SK-N-SH treated with all-trans-retinoic acid at 6 μM for 48 hours (cell line): ENCODE results near the gene FCER2.
A peak's percentile ranks its signal among the peaks of the same experiment; 100 is the strongest.

Source experiments
- ATAC-seq: fragments of 200-7000 bp; cut with Tn5 transposase; 3 replicates; pipeline ENCODE4 v1.9.1; 2020; ENCODE audit warnings: mild to moderate bottlenecking, moderate library complexity
- BACH2 ChIP-seq: fragments of 250-450 bp; sonication (Bioruptor Pico); IDR thresholded peaks from 2 replicates; pipeline ENCODE4 v1.9.0; 2021; ENCODE audit warnings: mild to moderate bottlenecking, borderline replicate concordance
- CSDC2 ChIP-seq: fragments of 250-450 bp; sonication (Bioruptor Pico); IDR thresholded peaks from 2 replicates; pipeline ENCODE4 v1.5.0; 2020; ENCODE audit warnings: mild to moderate bottlenecking, moderate library complexity
- GLIS3 ChIP-seq: fragments of 250-450 bp; sonication (Bioruptor Pico); IDR thresholded peaks from 2 replicates; pipeline ENCODE4 v1.5.0; 2020; ENCODE audit warnings: mild to moderate bottlenecking, moderate library complexity
- ISL1 ChIP-seq: fragments of 250-450 bp; sonication (Bioruptor Pico); IDR thresholded peaks from 2 replicates; pipeline ENCODE4 v2.1.2; 2022; ENCODE audit warnings: mild to moderate bottlenecking, moderate library complexity
- PPARA ChIP-seq: fragments of 250-450 bp; sonication (Bioruptor Pico); IDR thresholded peaks from 2 replicates; pipeline ENCODE4 v1.5.0; 2020; ENCODE audit warnings: mild to moderate bottlenecking, borderline replicate concordance
- RARB ChIP-seq: fragments of 250-450 bp; sonication (Bioruptor Pico); IDR thresholded peaks from 2 replicates; pipeline ENCODE4 v1.8.0; 2021; ENCODE audit warnings: mild to moderate bottlenecking, moderate library complexity
- TCF4 ChIP-seq: fragments of 250-450 bp; sonication (Bioruptor Pico); IDR thresholded peaks from 2 replicates; pipeline ENCODE4 v1.8.0; 2021; ENCODE audit warnings: mild to moderate bottlenecking, moderate library complexity, borderline replicate concordance
- TOX ChIP-seq: fragments of 250-450 bp; sonication (Bioruptor Pico); IDR thresholded peaks from 2 replicates; pipeline ENCODE4 v1.8.0; 2021; ENCODE audit warnings: mild to moderate bottlenecking, moderate library complexity, borderline replicate concordance
- ZFP3 ChIP-seq: fragments of 250-450 bp; sonication (Bioruptor Pico); IDR thresholded peaks from 2 replicates; pipeline ENCODE4 v1.5.0; 2020; ENCODE audit warnings: mild to moderate bottlenecking, moderate library complexity
- ZFP30 ChIP-seq: fragments of 450-650 bp; formaldehyde crosslinking; IDR thresholded peaks from 2 replicates; pipeline ENCODE4 v1.5.0; 2022; ENCODE audit warnings: mild to moderate bottlenecking, moderate library complexity
- ZNF565 ChIP-seq: fragments of 450-650 bp; formaldehyde crosslinking; conservative IDR thresholded peaks from 2 replicates; pipeline ENCODE4 v1.5.0; 2020; ENCODE audit warnings: low read depth, mild to moderate bottlenecking, moderate library complexity
- ZNF70 ChIP-seq: fragments of 450-650 bp; formaldehyde crosslinking; IDR thresholded peaks from 2 replicates; pipeline ENCODE4 v1.5.0; 2020; ENCODE audit warnings: mild to moderate bottlenecking, moderate library complexity
- TF ChIP-seq, protein P1 (sequence below): fragments of 250-450 bp; sonication (Bioruptor Pico); IDR thresholded peaks from 2 replicates; pipeline ENCODE4 v1.5.0; 2020; ENCODE audit warnings: mild to moderate bottlenecking, moderate library complexity
- TF ChIP-seq, protein P2 (sequence below): fragments of 250-450 bp; sonication (Bioruptor Pico); IDR thresholded peaks from 2 replicates; pipeline ENCODE4 v1.8.0; 2020; ENCODE audit warnings: mild to moderate bottlenecking, moderate library complexity, borderline replicate concordance
- TF ChIP-seq, protein P3 (sequence below): fragments of 250-450 bp; sonication (Bioruptor Pico); IDR thresholded peaks from 2 replicates; pipeline ENCODE4 v1.5.1; 2021; ENCODE audit warnings: mild to moderate bottlenecking, moderate library complexity
- TF ChIP-seq, protein P4 (sequence below): fragments of 250-450 bp; sonication (Bioruptor Pico); IDR thresholded peaks from 2 replicates; pipeline ENCODE4 v1.5.1; 2020; ENCODE audit warnings: low read depth, mild to moderate bottlenecking, moderate library complexity
- TF ChIP-seq, protein P5 (sequence below): fragments of 250-450 bp; sonication (Bioruptor Pico); IDR thresholded peaks from 2 replicates; pipeline ENCODE4 v1.8.0; 2021; ENCODE audit warnings: low read depth, mild to moderate bottlenecking, moderate library complexity, borderline replicate concordance

FCER2 gene

DNA sequence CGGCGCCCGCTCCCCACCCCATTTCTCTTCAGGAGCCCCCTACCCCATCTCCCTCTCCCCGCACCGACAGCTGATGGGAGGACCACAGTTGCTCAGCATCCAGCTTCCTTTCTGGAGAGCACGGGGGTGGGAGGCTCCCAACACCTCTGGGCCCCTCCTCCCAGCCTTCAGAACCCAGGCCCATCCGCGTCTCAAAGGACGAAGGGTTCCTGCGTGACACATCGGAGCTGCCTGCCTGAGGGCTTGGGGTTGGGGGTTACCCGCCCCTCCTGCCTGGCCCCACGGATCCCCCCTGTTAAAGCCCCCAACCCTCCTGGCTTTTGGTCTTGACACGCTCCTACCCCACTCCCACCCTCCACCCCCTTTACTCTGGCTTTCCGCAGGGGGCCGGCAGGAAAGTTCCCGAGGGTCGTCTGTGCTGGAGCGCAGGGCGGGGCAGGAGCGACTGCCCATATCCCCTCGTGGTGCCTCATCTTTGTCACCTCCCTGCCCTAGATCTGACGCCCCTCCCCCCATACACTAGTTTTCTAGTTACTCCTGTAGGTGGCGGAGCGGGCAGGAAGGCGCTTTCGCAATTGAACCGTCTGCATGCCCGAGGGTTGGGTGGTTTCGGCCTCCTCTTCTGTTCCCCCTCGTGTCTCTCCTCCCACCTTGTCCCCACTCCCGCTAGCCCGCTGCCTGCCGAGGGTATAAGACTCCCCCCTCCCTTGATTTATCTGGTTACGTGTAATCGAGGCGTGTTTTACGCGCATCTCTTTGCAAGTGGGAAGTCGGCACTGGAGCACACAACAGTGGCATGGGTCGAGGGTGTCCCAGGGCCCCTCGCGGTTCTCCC is 20.4 kb downstream of the FCER2 start:
- ATAC-seq: peak; percentile 40

DNA sequence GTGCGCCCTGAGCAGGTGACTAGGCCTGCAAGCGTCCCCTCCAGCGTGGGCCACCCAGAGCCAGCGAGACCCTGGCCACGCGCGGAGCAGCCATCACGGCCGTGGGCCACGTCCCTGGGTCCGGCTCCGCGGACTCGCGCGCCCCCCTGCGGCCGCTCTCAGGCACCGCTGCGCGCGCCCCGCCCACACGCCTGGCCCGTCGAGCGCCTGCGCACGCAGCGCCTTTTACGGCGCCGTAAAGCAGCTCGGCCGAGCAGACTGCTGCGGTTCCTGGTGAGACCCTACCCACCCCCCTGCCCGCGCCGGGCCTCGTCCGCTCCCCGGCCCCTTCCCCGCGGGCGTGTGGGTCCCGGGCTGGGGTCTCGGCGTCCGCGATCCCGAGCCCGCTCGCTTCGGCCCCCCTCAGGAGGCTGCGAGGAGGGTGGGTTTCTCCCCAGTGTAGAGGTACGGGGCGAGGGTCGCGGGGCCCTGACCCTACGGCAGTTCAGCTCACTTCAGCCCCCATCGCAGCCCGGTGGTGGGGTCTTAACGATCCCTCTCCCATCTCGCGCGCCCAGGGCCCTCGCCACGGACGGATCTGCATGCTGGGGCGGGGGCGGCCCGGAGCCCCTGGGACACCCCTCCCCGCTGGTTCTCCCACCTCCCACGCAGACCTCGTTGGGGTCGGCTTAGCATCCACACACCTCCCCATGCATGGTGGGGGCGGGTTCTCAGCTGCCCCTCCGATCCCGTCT is 21.2 kb downstream of the FCER2 start, which contains the start of gene TRAPPC5:
Gene TRAPPC5, plus strand, starts transcription at position 228 of the 734 bp plus-strand sequence. CDS start 1,421 bp downstream, outside the sequence.
- peak; percentile 90 for ATAC-seq

More for the DNA sequence above, 20.4 kb downstream of the FCER2 start:
- no peak for TF ChIP-seq ISL1 (CRISPR knock-in tag)
- TF ChIP-seq, protein P1, sequence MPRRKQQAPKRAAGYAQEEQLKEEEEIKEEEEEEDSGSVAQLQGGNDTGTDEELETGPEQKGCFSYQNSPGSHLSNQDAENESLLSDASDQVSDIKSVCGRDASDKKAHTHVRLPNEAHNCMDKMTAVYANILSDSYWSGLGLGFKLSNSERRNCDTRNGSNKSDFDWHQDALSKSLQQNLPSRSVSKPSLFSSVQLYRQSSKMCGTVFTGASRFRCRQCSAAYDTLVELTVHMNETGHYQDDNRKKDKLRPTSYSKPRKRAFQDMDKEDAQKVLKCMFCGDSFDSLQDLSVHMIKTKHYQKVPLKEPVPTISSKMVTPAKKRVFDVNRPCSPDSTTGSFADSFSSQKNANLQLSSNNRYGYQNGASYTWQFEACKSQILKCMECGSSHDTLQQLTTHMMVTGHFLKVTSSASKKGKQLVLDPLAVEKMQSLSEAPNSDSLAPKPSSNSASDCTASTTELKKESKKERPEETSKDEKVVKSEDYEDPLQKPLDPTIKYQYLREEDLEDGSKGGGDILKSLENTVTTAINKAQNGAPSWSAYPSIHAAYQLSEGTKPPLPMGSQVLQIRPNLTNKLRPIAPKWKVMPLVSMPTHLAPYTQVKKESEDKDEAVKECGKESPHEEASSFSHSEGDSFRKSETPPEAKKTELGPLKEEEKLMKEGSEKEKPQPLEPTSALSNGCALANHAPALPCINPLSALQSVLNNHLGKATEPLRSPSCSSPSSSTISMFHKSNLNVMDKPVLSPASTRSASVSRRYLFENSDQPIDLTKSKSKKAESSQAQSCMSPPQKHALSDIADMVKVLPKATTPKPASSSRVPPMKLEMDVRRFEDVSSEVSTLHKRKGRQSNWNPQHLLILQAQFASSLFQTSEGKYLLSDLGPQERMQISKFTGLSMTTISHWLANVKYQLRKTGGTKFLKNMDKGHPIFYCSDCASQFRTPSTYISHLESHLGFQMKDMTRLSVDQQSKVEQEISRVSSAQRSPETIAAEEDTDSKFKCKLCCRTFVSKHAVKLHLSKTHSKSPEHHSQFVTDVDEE: no peak
- no peak for TF ChIP-seq ZFP30 (CRISPR knock-in tag)
- TF ChIP-seq, protein P2, sequence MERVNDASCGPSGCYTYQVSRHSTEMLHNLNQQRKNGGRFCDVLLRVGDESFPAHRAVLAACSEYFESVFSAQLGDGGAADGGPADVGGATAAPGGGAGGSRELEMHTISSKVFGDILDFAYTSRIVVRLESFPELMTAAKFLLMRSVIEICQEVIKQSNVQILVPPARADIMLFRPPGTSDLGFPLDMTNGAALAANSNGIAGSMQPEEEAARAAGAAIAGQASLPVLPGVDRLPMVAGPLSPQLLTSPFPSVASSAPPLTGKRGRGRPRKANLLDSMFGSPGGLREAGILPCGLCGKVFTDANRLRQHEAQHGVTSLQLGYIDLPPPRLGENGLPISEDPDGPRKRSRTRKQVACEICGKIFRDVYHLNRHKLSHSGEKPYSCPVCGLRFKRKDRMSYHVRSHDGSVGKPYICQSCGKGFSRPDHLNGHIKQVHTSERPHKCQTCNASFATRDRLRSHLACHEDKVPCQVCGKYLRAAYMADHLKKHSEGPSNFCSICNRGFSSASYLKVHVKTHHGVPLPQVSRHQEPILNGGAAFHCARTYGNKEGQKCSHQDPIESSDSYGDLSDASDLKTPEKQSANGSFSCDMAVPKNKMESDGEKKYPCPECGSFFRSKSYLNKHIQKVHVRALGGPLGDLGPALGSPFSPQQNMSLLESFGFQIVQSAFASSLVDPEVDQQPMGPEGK (CRISPR knock-in tag): no peak
- no peak for TF ChIP-seq GLIS3 (CRISPR knock-in tag)
- no peak for TF ChIP-seq BACH2 (CRISPR knock-in tag)
- TF ChIP-seq, protein P3, sequence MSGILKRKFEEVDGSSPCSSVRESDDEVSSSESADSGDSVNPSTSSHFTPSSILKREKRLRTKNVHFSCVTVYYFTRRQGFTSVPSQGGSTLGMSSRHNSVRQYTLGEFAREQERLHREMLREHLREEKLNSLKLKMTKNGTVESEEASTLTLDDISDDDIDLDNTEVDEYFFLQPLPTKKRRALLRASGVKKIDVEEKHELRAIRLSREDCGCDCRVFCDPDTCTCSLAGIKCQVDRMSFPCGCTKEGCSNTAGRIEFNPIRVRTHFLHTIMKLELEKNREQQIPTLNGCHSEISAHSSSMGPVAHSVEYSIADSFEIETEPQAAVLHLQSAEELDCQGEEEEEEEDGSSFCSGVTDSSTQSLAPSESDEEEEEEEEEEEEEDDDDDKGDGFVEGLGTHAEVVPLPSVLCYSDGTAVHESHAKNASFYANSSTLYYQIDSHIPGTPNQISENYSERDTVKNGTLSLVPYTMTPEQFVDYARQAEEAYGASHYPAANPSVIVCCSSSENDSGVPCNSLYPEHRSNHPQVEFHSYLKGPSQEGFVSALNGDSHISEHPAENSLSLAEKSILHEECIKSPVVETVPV: no peak
- no peak for TF ChIP-seq TOX (CRISPR knock-in tag)
- TF ChIP-seq ZNF565: no peak
- no peak for TF ChIP-seq CSDC2

DNA sequence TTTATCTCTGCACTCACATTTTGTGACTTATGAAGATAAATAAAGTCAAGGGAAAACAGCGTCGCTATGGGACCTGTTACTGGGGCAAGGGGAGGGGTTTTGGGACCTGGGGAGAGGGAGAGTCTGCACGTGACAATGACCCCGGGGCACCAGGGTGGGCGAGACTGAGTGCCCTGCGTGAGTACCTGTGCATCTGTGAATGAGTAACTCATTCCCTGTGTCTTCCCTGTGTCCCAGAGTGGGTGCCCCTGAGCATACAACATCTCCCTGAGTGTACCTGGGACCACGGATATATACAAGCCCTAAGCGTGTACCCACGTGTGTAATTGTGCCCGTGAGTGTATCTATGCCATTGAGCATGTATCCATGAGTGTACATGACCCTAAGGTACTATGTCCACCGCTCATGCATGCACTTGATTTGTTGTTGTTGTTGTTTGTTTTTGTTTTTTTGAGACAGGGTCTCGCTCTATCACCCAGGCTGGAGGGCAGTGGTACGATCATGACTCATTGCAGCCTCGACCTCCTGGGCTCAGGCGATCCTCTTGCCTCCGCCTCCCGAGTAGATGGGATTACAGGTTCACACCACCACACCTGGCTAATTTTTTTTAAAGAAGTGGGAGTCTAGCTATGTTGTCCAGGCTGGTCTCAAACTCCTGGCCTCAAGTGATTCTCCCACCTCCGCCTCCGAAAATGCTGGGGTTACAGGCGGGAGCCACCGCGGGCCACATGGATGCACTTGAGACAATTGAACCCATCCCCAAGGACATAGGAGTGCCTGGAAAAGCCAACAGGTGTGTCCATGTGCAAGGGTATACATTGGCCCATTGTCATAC is 21.9 kb downstream of the FCER2 start:
- no peak for ATAC-seq
- TF ChIP-seq TOX (CRISPR knock-in tag): no peak
- TF ChIP-seq, protein P4, sequence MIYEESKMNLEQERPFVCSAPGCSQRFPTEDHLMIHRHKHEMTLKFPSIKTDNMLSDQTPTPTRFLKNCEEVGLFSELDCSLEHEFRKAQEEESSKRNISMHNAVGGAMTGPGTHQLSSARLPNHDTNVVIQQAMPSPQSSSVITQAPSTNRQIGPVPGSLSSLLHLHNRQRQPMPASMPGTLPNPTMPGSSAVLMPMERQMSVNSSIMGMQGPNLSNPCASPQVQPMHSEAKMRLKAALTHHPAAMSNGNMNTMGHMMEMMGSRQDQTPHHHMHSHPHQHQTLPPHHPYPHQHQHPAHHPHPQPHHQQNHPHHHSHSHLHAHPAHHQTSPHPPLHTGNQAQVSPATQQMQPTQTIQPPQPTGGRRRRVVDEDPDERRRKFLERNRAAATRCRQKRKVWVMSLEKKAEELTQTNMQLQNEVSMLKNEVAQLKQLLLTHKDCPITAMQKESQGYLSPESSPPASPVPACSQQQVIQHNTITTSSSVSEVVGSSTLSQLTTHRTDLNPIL: no peak
- no peak for TF ChIP-seq GLIS3 (CRISPR knock-in tag)
- TF ChIP-seq ZNF565: no peak
- TF ChIP-seq RARB (CRISPR knock-in tag): no peak
- no peak for TF ChIP-seq BACH2 (CRISPR knock-in tag)
- no peak for TF ChIP-seq ZNF70 (CRISPR knock-in tag)
- no peak for TF ChIP-seq TCF4 (CRISPR knock-in tag)
- TF ChIP-seq, protein P1: no peak

More for the DNA sequence above, 21.2 kb downstream of the FCER2 start, which contains the start of gene TRAPPC5:
- TF ChIP-seq, protein P5, sequence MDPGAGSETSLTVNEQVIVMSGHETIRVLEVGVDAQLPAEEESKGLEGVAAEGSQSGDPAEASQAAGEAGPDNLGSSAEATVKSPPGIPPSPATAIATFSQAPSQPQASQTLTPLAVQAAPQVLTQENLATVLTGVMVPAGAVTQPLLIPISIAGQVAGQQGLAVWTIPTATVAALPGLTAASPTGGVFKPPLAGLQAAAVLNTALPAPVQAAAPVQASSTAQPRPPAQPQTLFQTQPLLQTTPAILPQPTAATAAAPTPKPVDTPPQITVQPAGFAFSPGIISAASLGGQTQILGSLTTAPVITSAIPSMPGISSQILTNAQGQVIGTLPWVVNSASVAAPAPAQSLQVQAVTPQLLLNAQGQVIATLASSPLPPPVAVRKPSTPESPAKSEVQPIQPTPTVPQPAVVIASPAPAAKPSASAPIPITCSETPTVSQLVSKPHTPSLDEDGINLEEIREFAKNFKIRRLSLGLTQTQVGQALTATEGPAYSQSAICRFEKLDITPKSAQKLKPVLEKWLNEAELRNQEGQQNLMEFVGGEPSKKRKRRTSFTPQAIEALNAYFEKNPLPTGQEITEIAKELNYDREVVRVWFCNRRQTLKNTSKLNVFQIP: no peak
- TF ChIP-seq TOX (CRISPR knock-in tag) (no peak), PPARA (no peak), ZFP30 (CRISPR knock-in tag) (no peak), ISL1 (CRISPR knock-in tag) (no peak), ZNF70 (CRISPR knock-in tag) (no peak), ZFP3 (no peak), RARB (CRISPR knock-in tag) (no peak), ZNF565 (no peak)
- TF ChIP-seq, protein P3: no peak
